CD4-positive, CD25-positive, alpha-beta regulatory T cell (primary cell): ENCODE data around the gene SMURF2. TPM values are rescaled to one million over a fixed set of nuclear protein-coding genes. Genes with fewer than 3 reads are reported as not detected.
A peak's percentile ranks its signal among the peaks of the same experiment; 100 is the strongest.

Experiments used
- ATAC-seq, 2 donors: fragments of 150-1000 bp; cut with Tn5 transposase; one replicate each; pipeline ENCODE4 v1.10.0; 2021; ENCODE audit warnings: low read depth in 2 of 2, moderate number of reproducible peaks in 2 of 2, moderate library complexity in 1 of 2
- DNase-seq, 3 donors: peaks; one replicate each; pipeline versions ENCODE4 v3.0.0 to v3.0.0-alpha.2; 2012 to 2022; ENCODE audit warnings: mixed read lengths in 1 of 3
- H3K27ac ChIP-seq: one replicate; pipeline ENCODE4 v1.7.0; 2013; ENCODE audit warnings: mild to moderate bottlenecking, low read length; ENCODE audit not compliant: insufficient read depth, poor library complexity, severe bottlenecking
- H3K27me3 ChIP-seq: one replicate; pipeline ENCODE4 v1.7.0; 2013; ENCODE audit warnings: low read length; ENCODE audit not compliant: control insufficient read depth, insufficient read depth
- H3K36me3 ChIP-seq: one replicate; pipeline ENCODE4 v1.7.0; 2013; ENCODE audit warnings: mild to moderate bottlenecking, low read length, moderate library complexity; ENCODE audit not compliant: control insufficient read depth, insufficient read depth
- H3K4me1 ChIP-seq: 2 replicates; pipeline ENCODE4 v1.7.0; 2013; ENCODE audit warnings: mild to moderate bottlenecking, low read length; ENCODE audit not compliant: insufficient read depth, control insufficient read depth, poor library complexity, severe bottlenecking
- H3K4me3 ChIP-seq: one replicate; pipeline ENCODE4 v1.7.0; 2013; ENCODE audit warnings: low read depth, mild to moderate bottlenecking, low read length, moderate library complexity
- H3K9me3 ChIP-seq, 2 experiments: 1 replicate in 1 of 2; 2 replicates in 1 of 2; pipeline ENCODE4 v1.7.0; 2013; ENCODE audit warnings: low read length in 2 of 2, mild to moderate bottlenecking in 1 of 2, moderate library complexity in 1 of 2; ENCODE audit not compliant: control insufficient read depth in 2 of 2
- H3K27ac Mint-ChIP-seq, 3 donors: one replicate each; pipeline ENCODE4 v1.8.0; 2020 to 2022; ENCODE audit warnings: mild to moderate bottlenecking in 3 of 3, mixed read lengths in 3 of 3, moderate library complexity in 2 of 3
- H3K27me3 Mint-ChIP-seq: one replicate; pipeline ENCODE4 v1.8.0; 2022; ENCODE audit warnings: mild to moderate bottlenecking, mixed read lengths
- H3K36me3 Mint-ChIP-seq: one replicate; pipeline ENCODE4 v1.8.0; 2020; ENCODE audit warnings: mixed read lengths
- H3K4me1 Mint-ChIP-seq, 4 donors: one replicate each; pipeline ENCODE4 v1.8.0; 2020 to 2022; ENCODE audit warnings: mixed read lengths in 4 of 4, mild to moderate bottlenecking in 1 of 4
- H3K4me3 Mint-ChIP-seq, 4 donors: one replicate each; pipeline ENCODE4 v1.8.0; 2020 to 2022; ENCODE audit warnings: mild to moderate bottlenecking in 4 of 4, mixed read lengths in 4 of 4, moderate library complexity in 3 of 4
- H3K9me3 Mint-ChIP-seq, 7 donors: one replicate each; pipeline ENCODE4 v1.8.0; 2020 to 2022; ENCODE audit warnings: mixed read lengths in 7 of 7, mild to moderate bottlenecking in 3 of 7, moderate library complexity in 2 of 7
- polyA plus RNA-seq, 4 donors: library from polyadenylated mRNA; unstranded; fragments of 300-500 nt; fragmentation: Illumina TruSeq; gene quantifications; one replicate each; pipeline ENCODE4 v1.2.3, GENCODE V29; 2021
- total RNA-seq: library from RNA; stranded (reverse); gene quantifications from one replicate; pipeline ENCODE4 v1.2.3, GENCODE V29; 2022

Gene SMURF2
- total and polyA plus RNA-seq, 5 donors from 2014 or later: 4.0 to 18.7 (median 4.7) TPM

- H3K4me1 Mint-ChIP-seq: peaks cover 4 to 15% (median 9%) of the 10 kb centered on the region in 4 donors
- H3K36me3 Mint-ChIP-seq: no peaks in the 10 kb centered on the region
- no peaks in the 10 kb centered on the region for H3K27me3 Mint-ChIP-seq
- H3K9me3 Mint-ChIP-seq: no peaks in the 10 kb centered on the region
- Histone ChIP-seq H3K9me3 (no peaks in the 10 kb centered on the region), H3K4me3 (no peak overlapping the region), H3K27ac (no peak overlapping the region), H3K4me1 (peaks cover 10% of the 10 kb centered on the region), H3K27me3 (no peaks in the 10 kb centered on the region), H3K36me3 (peaks cover 18% of the 10 kb centered on the region)
- no peak overlapping the region for H3K4me3 Mint-ChIP-seq
- ATAC-seq: no peak
- no peak overlapping the region for H3K27ac Mint-ChIP-seq
- DNase-seq: no peak
These were observed 90.4 kb downstream of the SMURF2 start for GRCh38 chr17:64571746-64572145.

- H3K4me3 Mint-ChIP-seq: no peak overlapping the region
- Histone ChIP-seq H3K9me3 (no peaks in the 10 kb centered on the region), H3K27me3 (no peaks in the 10 kb centered on the region), H3K4me3 (no peak overlapping the region), H3K36me3 (peaks cover 27% of the 10 kb centered on the region), H3K27ac (no peak overlapping the region), H3K4me1 (no peaks in the 10 kb centered on the region)
- ATAC-seq (no peak), DNase-seq (no peak)
- no peaks in the 10 kb centered on the region for H3K27me3 Mint-ChIP-seq
- peak overlapping the region in 1 of 3 donors; percentile 31 for H3K27ac Mint-ChIP-seq
- no peaks in the 10 kb centered on the region for H3K9me3 Mint-ChIP-seq
- peaks cover 9% of the 10 kb centered on the region for H3K36me3 Mint-ChIP-seq
- H3K4me1 Mint-ChIP-seq: no peaks in the 10 kb centered on the region
These were observed 96.5 kb downstream of the SMURF2 start for GRCh38 chr17:64565563-64565962.

- Mint-ChIP-seq H3K27ac (peak overlapping the region in 1 of 3 donors; percentile 6), H3K36me3 (peaks cover 14% of the 10 kb centered on the region), H3K4me1 (no peaks in the 10 kb centered on the region), H3K9me3 (no peaks in the 10 kb centered on the region), H3K27me3 (no peaks in the 10 kb centered on the region), H3K4me3 (no peak overlapping the region)
- no peak overlapping the region for H3K4me3 ChIP-seq
- H3K9me3 ChIP-seq: no peaks in the 10 kb centered on the region
- peaks cover 33% of the 10 kb centered on the region for H3K36me3 ChIP-seq
- H3K4me1 ChIP-seq: no peaks in the 10 kb centered on the region
- ATAC-seq (no peak), DNase-seq (no peak)
- H3K27ac ChIP-seq: no peak overlapping the region
- H3K27me3 ChIP-seq: no peaks in the 10 kb centered on the region
These were observed 98.0 kb downstream of the SMURF2 start for GRCh38 chr17:64564098-64564497.

GRCh38 chr17:64555281-64555680, 106.8 kb downstream of the SMURF2 start:
- H3K27ac ChIP-seq: no peak overlapping the region
- H3K27me3 ChIP-seq: no peaks in the 10 kb centered on the region
- Mint-ChIP-seq H3K4me3 (no peak overlapping the region), H3K27me3 (no peaks in the 10 kb centered on the region), H3K27ac (no peak overlapping the region), H3K9me3 (no peaks in the 10 kb centered on the region), H3K4me1 (no peaks in the 10 kb centered on the region), H3K36me3 (peaks cover 16% of the 10 kb centered on the region)
- no peaks in the 10 kb centered on the region for H3K4me1 ChIP-seq
- no peaks in the 10 kb centered on the region for H3K9me3 ChIP-seq
- H3K36me3 ChIP-seq: peaks cover 46% of the 10 kb centered on the region
- no peak for DNase-seq
- ATAC-seq: no peak
- no peak overlapping the region for H3K4me3 ChIP-seq

GRCh38 chr17:64554028-64554637, 108.0 kb downstream of the SMURF2 start:
- Mint-ChIP-seq H3K4me1 (no peaks in the 10 kb centered on the region), H3K4me3 (no peak overlapping the region), H3K36me3 (peaks cover 14% of the 10 kb centered on the region), H3K9me3 (no peaks in the 10 kb centered on the region), H3K27me3 (no peaks in the 10 kb centered on the region), H3K27ac (no peak overlapping the region)
- no peaks in the 10 kb centered on the region for H3K9me3 ChIP-seq
- H3K36me3 ChIP-seq: peaks cover 42% of the 10 kb centered on the region
- H3K27ac ChIP-seq: no peak overlapping the region
- no peak overlapping the region for H3K4me3 ChIP-seq
- no peaks in the 10 kb centered on the region for H3K27me3 ChIP-seq
- no peaks in the 10 kb centered on the region for H3K4me1 ChIP-seq
- DNase-seq (no peak), ATAC-seq (no peak)

GRCh38 chr17:64551461-64551860, 110.6 kb downstream of the SMURF2 start:
- no peak overlapping the region for H3K4me3 Mint-ChIP-seq
- ATAC-seq: no peak
- peaks cover 50% of the 10 kb centered on the region for H3K36me3 ChIP-seq

GRCh38 chr17:64547319-64547718, 114.8 kb downstream of the SMURF2 start:
- H3K9me3 ChIP-seq: no peaks in the 10 kb centered on the region
- peaks cover 0 to 1% (median 0%) of the 10 kb centered on the region in 4 donors for H3K4me1 Mint-ChIP-seq
- H3K4me3 ChIP-seq: no peak overlapping the region
- no peak overlapping the region for H3K4me3 Mint-ChIP-seq
- H3K27ac Mint-ChIP-seq: peak overlapping the region in 2 of 3 donors; percentile 17 to 47
- no peaks in the 10 kb centered on the region for H3K27me3 ChIP-seq
- peaks cover 50% of the 10 kb centered on the region for H3K36me3 ChIP-seq
- DNase-seq: no peak
- H3K36me3 Mint-ChIP-seq: peaks cover 26% of the 10 kb centered on the region
- no peak for ATAC-seq
- no peaks in the 10 kb centered on the region for H3K27me3 Mint-ChIP-seq
- H3K4me1 ChIP-seq: no peaks in the 10 kb centered on the region
- H3K27ac ChIP-seq: no peak overlapping the region
- H3K9me3 Mint-ChIP-seq: no peaks in the 10 kb centered on the region

More at GRCh38 chr17:64551461-64551860, 110.6 kb downstream of the SMURF2 start:
- peak overlapping the region in 1 of 3 donors; percentile 32 for H3K27ac Mint-ChIP-seq
- H3K9me3 Mint-ChIP-seq: no peaks in the 10 kb centered on the region
- DNase-seq: no peak
- Histone ChIP-seq H3K4me3 (no peak overlapping the region), H3K4me1 (no peaks in the 10 kb centered on the region), H3K27ac (no peak overlapping the region), H3K27me3 (no peaks in the 10 kb centered on the region), H3K9me3 (no peaks in the 10 kb centered on the region)
- H3K36me3 Mint-ChIP-seq: peaks cover 17% of the 10 kb centered on the region
- H3K4me1 Mint-ChIP-seq: peaks cover 0 to 1% (median 0%) of the 10 kb centered on the region in 4 donors
- H3K27me3 Mint-ChIP-seq: no peaks in the 10 kb centered on the region

- H3K4me1 Mint-ChIP-seq: peaks cover 0 to 1% (median 0%) of the 10 kb centered on the region in 4 donors
- peaks cover 32% of the 10 kb centered on the region for H3K36me3 Mint-ChIP-seq
- H3K4me3 ChIP-seq: no peak overlapping the region
- ATAC-seq (no peak), DNase-seq (no peak)
- H3K9me3 Mint-ChIP-seq: no peaks in the 10 kb centered on the region
- no peaks in the 10 kb centered on the region for H3K27me3 Mint-ChIP-seq
- no peak overlapping the region for H3K4me3 Mint-ChIP-seq
- H3K9me3 ChIP-seq: no peaks in the 10 kb centered on the region
- H3K27ac Mint-ChIP-seq: peak overlapping the region; percentile 17 to 74 (median 47)
- peaks cover 48% of the 10 kb centered on the region for H3K36me3 ChIP-seq
- no peak overlapping the region for H3K27ac ChIP-seq
- no peaks in the 10 kb centered on the region for H3K4me1 ChIP-seq
- H3K27me3 ChIP-seq: no peaks in the 10 kb centered on the region
These were observed 115.4 kb downstream of the SMURF2 start for GRCh38 chr17:64546716-64547115.
